Measurements from ENCODE around the gene DISP2.

The DISP2 gene

GRCh38 chr15:40327457-40327856, 30.6 kb upstream of the DISP2 start:
- FAIRE-seq, result no peak

- no peak for FAIRE-seq
Observed at GRCh38 chr15:40328176-40328575, 29.8 kb upstream of the DISP2 start.

GRCh38 chr15:40328751-40329150, 29.3 kb upstream of the DISP2 start:
- FAIRE-seq, result no peak

GRCh38 chr15:40329804-40330203, 28.2 kb upstream of the DISP2 start:
- no peak for FAIRE-seq

GRCh38 chr15:40330368-40330836, 27.6 kb upstream of the DISP2 start:
- FAIRE-seq, result no peak

GRCh38 chr15:40331026-40331425, 27.0 kb upstream of the DISP2 start:
- FAIRE-seq, result no peak

GRCh38 chr15:40331637-40332036, 26.4 kb upstream of the DISP2 start:
- FAIRE-seq, result no peak

- FAIRE-seq, result no peak
Observed at GRCh38 chr15:40332113-40332781, 25.8 kb upstream of the DISP2 start.

GRCh38 chr15:40333922-40334492, 24.0 kb upstream of the DISP2 start:
- FAIRE-seq, result no peak

- FAIRE-seq, result no peak
Observed at GRCh38 chr15:40334541-40334940, 23.5 kb upstream of the DISP2 start.

- FAIRE-seq, result no peak
Observed at GRCh38 chr15:40334941-40335795, 22.9 kb upstream of the DISP2 start.

- no peak for FAIRE-seq
Observed at GRCh38 chr15:40335938-40336743, 21.9 kb upstream of the DISP2 start.

- no peak for FAIRE-seq
Observed at GRCh38 chr15:40336744-40337122, 21.3 kb upstream of the DISP2 start.

- FAIRE-seq, result no peak
Observed at GRCh38 chr15:40337597-40337996, 20.4 kb upstream of the DISP2 start.

GRCh38 chr15:40338041-40338657, 19.9 kb upstream of the DISP2 start:
- no peak for FAIRE-seq

GRCh38 chr15:40338921-40339620, 18.9 kb upstream of the DISP2 start:
- no peak for FAIRE-seq

GRCh38 chr15:40339621-40339945, 18.4 kb upstream of the DISP2 start:
- no peak for FAIRE-seq

- no peak for FAIRE-seq
Observed at GRCh38 chr15:40340038-40340739, 17.8 kb upstream of the DISP2 start.

- FAIRE-seq, result no peak
Observed at GRCh38 chr15:40340740-40341400, 17.1 kb upstream of the DISP2 start, which contains the start of gene CCDC9B. Gene CCDC9B, minus strand, starts transcription at chr15:40340939. Its CDS starts 120 bp downstream, at chr15:40340819.

- no peak for FAIRE-seq
Observed at GRCh38 chr15:40342416-40343320, 15.4 kb upstream of the DISP2 start.
